ENCODE data around the gene GRAP2. TPM values are rescaled to one million over a fixed set of nuclear protein-coding genes. Genes with fewer than 3 reads are reported as not detected.

The GRAP2 gene
- total and polyA plus RNA-seq, 2 donors (not counting 1 experiment from before 2014, with no cell fraction given), result 13.5 to 26.4 TPM

DNA sequence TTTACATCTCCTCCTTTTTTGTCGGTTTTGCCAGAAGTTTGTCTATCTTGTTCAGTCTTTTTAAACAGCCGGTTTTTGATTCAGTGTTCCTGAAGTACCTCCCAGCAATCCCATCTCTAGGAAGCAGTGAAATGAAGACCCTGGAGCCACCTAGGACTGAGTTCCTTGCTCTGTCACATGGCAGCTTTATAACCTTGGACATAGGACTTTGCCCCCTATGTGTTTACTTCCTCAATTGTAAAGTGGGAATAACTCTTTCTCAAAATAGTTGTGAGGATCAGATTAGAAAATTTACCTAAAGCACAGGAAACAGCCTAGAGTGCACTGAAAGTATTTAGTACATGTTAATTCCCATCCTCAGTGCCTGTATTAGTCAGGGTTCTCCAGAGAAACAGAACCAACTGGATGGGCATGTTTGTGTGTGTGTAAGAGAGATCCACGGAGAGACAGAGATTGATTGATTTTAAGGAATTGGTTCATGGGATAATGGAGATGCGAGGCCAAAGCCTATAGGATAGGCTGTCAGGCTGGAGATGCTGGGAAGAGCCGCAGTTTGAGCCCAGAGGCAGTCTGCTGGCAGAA is 113.9 kb downstream of the GRAP2 start:
- TF ChIP-seq, protein P1, sequence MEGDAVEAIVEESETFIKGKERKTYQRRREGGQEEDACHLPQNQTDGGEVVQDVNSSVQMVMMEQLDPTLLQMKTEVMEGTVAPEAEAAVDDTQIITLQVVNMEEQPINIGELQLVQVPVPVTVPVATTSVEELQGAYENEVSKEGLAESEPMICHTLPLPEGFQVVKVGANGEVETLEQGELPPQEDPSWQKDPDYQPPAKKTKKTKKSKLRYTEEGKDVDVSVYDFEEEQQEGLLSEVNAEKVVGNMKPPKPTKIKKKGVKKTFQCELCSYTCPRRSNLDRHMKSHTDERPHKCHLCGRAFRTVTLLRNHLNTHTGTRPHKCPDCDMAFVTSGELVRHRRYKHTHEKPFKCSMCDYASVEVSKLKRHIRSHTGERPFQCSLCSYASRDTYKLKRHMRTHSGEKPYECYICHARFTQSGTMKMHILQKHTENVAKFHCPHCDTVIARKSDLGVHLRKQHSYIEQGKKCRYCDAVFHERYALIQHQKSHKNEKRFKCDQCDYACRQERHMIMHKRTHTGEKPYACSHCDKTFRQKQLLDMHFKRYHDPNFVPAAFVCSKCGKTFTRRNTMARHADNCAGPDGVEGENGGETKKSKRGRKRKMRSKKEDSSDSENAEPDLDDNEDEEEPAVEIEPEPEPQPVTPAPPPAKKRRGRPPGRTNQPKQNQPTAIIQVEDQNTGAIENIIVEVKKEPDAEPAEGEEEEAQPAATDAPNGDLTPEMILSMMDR (IDR thresholded peaks at IDR 0.05), result no peak
- no peak for TF ChIP-seq EZH2 (IDR thresholded peaks at IDR 0.05; ENCODE audit: borderline replicate concordance, insufficient read depth, low read depth, low read length, poor library complexity, severe bottlenecking)
- no peak overlapping the region for H3K27ac ChIP-seq (ENCODE audit: low read length in 2 of 2)
- no peaks in the 10 kb centered on the region for H3K9me3 ChIP-seq (ENCODE audit: control extremely low read depth in 1 of 3, control insufficient read depth in 2 of 3, insufficient read depth in 1 of 3, low read length in 2 of 3)
- H3K4me2 ChIP-seq (replicated peaks; ENCODE audit: low read depth, low read length, poor library complexity, severe bottlenecking), result no peak overlapping the region
- intact Hi-C loops (cut with micrococcal nuclease), result no loop called here
- H3K4me1 Mint-ChIP-seq, result no peaks in the 10 kb centered on the region
- CTCF ChIA-PET, result interaction anchor here (2.0 kb wide), 1 partner anchor 10 kb away, joined by 13 read pairs; no protein-coding TSS in a partner anchor
- peaks cover 29% of the 10 kb centered on the region for H3K27me3 Mint-ChIP-seq
- DNase-seq (no peak), ATAC-seq (ENCODE audit: low read depth) (no peak)
- no peak overlapping the region for H2AFZ ChIP-seq (ENCODE audit: insufficient read depth, low read depth, low read length, poor library complexity, severe bottlenecking)
- no peaks in the 10 kb centered on the region for H3K79me2 ChIP-seq (ENCODE audit: control insufficient read depth, insufficient read depth, low read length)
- H3K4me3 Mint-ChIP-seq, result no peak overlapping the region
- H3K4me1 ChIP-seq (ENCODE audit: control insufficient read depth in 2 of 2, insufficient read depth in 2 of 2, low read length in 2 of 2), result no peaks in the 10 kb centered on the region
- H3K9ac ChIP-seq (ENCODE audit: low read length), result no peak overlapping the region
- 91% methylated on average over 4 of the region's 5 CpGs for WGBS (ENCODE audit: insufficient coverage)
- H4K20me1 ChIP-seq (ENCODE audit: control insufficient read depth, insufficient read depth, low read length, poor library complexity, severe bottlenecking), result no peaks in the 10 kb centered on the region
- H3K36me3 ChIP-seq (replicated peaks in 1 of 2; ENCODE audit: control extremely low read depth in 1 of 2, control insufficient read depth in 1 of 2, extremely low read depth in 1 of 2, insufficient read depth in 2 of 2, low read length in 1 of 2), result no peaks in the 10 kb centered on the region
- no peak overlapping the region for H3K4me3 ChIP-seq (ENCODE audit: control extremely low read depth in 1 of 5, extremely low read depth in 1 of 5, insufficient read depth in 1 of 5, low read depth in 2 of 5, low read length in 4 of 5)
- H3K9me3 Mint-ChIP-seq (ENCODE audit: insufficient read depth), result no peaks in the 10 kb centered on the region
- POLR2A ChIA-PET, result no interaction called here
- no peak overlapping the region for H3K27ac Mint-ChIP-seq
- peaks cover 0 to 15% (median 5%) of the 10 kb centered on the region in 4 experiments for H3K27me3 ChIP-seq (replicated peaks in 1 of 4; ENCODE audit: control extremely low read depth in 1 of 4, control insufficient read depth in 3 of 4, insufficient read depth in 4 of 4, low read length in 3 of 4)

DNA sequence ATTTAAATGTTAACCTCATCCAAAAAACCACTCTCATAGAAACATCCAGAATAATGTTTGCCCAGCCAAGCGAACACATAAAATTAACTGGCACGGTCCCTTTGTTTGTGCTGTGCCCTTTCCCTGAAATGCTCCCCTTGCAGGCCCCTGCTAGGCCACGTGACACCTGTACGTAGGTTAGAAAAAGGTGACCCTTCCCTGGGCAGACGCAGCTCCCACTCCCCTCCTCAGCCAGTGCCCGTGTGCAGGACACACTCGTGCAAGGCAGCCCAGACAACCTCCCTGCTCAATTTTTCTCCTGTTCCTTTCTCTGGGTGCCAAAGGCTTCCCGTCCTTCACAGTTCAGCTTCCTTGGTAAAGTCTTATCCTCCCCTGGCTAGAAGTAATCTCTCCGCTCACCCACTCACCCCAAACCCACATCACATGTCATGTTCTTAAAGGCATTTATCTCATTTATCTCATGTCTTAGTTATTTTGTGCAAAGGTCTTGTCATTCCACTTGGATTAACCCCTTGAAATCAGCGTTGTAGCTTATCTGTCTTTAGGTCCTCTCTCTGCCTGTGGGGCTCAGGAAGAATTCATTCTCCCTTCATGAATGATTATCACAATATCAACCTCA is 114.6 kb downstream of the GRAP2 start:
- no peak for ATAC-seq (ENCODE audit: low read depth)
- Mint-ChIP-seq H3K27ac (no peak overlapping the region), H3K4me1 (no peaks in the 10 kb centered on the region), H3K27me3 (peaks cover 31% of the 10 kb centered on the region), H3K9me3 (ENCODE audit: insufficient read depth) (no peaks in the 10 kb centered on the region), H3K4me3 (no peak overlapping the region)
- Histone ChIP-seq H3K27ac (ENCODE audit: low read length in 2 of 2) (no peak overlapping the region), H3K9ac (ENCODE audit: low read length) (no peak overlapping the region), H3K4me3 (ENCODE audit: control extremely low read depth in 1 of 5, extremely low read depth in 1 of 5, insufficient read depth in 1 of 5, low read depth in 2 of 5, low read length in 4 of 5) (no peak overlapping the region), H3K36me3 (replicated peaks in 1 of 2; ENCODE audit: control extremely low read depth in 1 of 2, control insufficient read depth in 1 of 2, extremely low read depth in 1 of 2, insufficient read depth in 2 of 2, low read length in 1 of 2) (no peaks in the 10 kb centered on the region), H3K27me3 (replicated peaks in 1 of 4; ENCODE audit: control extremely low read depth in 1 of 4, control insufficient read depth in 3 of 4, insufficient read depth in 4 of 4, low read length in 3 of 4) (peaks cover 0 to 8% (median 2%) of the 10 kb centered on the region in 4 experiments), H4K20me1 (ENCODE audit: control insufficient read depth, insufficient read depth, low read length, poor library complexity, severe bottlenecking) (no peaks in the 10 kb centered on the region), H3K4me2 (replicated peaks; ENCODE audit: low read depth, low read length, poor library complexity, severe bottlenecking) (no peak overlapping the region), H3K4me1 (ENCODE audit: control insufficient read depth in 2 of 2, insufficient read depth in 2 of 2, low read length in 2 of 2) (no peaks in the 10 kb centered on the region), H3K9me3 (ENCODE audit: control extremely low read depth in 1 of 3, control insufficient read depth in 2 of 3, insufficient read depth in 1 of 3, low read length in 2 of 3) (no peaks in the 10 kb centered on the region), H3K79me2 (ENCODE audit: control insufficient read depth, insufficient read depth, low read length) (no peaks in the 10 kb centered on the region), H2AFZ (ENCODE audit: insufficient read depth, low read depth, low read length, poor library complexity, severe bottlenecking) (no peak overlapping the region)
- intact Hi-C loops (cut with micrococcal nuclease), result no loop called here
- TF ChIP-seq, protein P1 (IDR thresholded peaks at IDR 0.05), result no peak
- no peak for TF ChIP-seq EZH2 (IDR thresholded peaks at IDR 0.05; ENCODE audit: borderline replicate concordance, insufficient read depth, low read depth, low read length, poor library complexity, severe bottlenecking)
- ChIA-PET POLR2A (no interaction called here), CTCF (interaction anchor here (2.0 kb wide), 1 partner anchor 9 kb away, joined by 13 read pairs; no protein-coding TSS in a partner anchor)
- DNase-seq, result no peak
- WGBS (ENCODE audit: insufficient coverage), result 93% methylated on average over 6 of the region's 10 CpGs
